Activated CD4-positive, CD25-positive, alpha-beta regulatory T cell treated with anti-CD3 and anti-CD28 coated beads, Interleukin-2, amount 50 U/mL, for 72 hours (primary cell): ENCODE data around the gene APOBEC2.

Experiments used
- DNase-seq: peaks from one replicate; pipeline ENCODE4 v3.0.0; 2021

Gene APOBEC2

GRCh38 chr6:41092421-41093140 is 39.6 kb downstream of the APOBEC2 start:
- DNase-seq, result no peak

- no peak for DNase-seq
Observed at GRCh38 chr6:41093729-41094128, 40.7 kb downstream of the APOBEC2 start.

DNA sequence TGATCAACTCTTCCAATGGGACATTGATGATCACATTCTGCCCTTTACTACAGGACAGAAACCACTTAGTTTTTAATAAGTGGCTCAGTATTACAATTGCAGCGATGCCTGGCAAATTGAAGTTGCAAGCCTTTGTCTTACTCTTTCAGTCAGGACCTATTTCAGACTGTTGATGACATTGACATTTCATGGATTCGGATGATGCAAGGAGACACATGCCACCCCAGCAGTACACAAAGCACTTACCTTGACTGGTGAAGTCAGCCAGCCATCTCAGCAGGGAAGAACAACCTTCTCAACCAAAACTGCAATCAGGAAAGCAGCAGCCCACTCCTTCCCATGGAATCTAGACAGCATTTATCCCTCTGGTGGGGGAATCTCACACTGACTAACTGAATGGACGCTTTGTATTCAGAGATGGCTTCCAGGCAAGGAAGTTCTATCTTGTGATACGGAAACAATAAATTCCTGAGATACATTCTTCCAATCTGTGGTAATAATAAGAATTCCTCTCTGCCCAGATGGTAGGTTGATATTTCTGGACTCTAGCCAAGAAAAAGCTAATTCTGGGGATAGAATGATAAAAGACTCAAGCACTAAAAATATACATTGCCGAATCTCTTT is 44.6 kb downstream of the APOBEC2 start:
- no peak for DNase-seq

- DNase-seq, result no peak
Observed at GRCh38 chr6:41098366-41098765, 45.4 kb downstream of the APOBEC2 start.

GRCh38 chr6:41100871-41101287 is 47.9 kb downstream of the APOBEC2 start:
- DNase-seq, result peak; percentile 36

DNA sequence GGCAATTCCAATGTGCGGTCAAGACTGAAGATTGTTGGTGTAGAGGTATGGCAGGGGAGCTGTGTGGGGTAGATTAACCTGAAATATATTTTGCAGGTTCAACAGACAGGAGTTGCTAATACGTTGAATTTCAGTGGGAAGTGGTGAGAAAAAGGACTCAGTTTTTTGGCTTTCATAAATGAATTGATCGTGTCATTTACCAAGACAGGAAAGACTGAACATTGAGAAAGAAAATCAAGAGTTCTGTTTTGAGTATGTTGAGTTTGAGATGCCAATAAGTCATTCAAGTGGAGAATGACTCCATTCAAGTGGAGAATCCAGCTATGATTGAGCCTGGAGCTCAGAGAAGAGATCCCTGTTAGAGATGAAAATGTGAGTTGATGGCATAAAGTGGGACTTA is 50.8 kb downstream of the APOBEC2 start:
- DNase-seq, result no peak

- DNase-seq, result no peak
Observed at GRCh38 chr6:41111017-41111416, 58.0 kb downstream of the APOBEC2 start.
